ENCODE data around the gene CCL22.

CCL22 gene

DNA sequence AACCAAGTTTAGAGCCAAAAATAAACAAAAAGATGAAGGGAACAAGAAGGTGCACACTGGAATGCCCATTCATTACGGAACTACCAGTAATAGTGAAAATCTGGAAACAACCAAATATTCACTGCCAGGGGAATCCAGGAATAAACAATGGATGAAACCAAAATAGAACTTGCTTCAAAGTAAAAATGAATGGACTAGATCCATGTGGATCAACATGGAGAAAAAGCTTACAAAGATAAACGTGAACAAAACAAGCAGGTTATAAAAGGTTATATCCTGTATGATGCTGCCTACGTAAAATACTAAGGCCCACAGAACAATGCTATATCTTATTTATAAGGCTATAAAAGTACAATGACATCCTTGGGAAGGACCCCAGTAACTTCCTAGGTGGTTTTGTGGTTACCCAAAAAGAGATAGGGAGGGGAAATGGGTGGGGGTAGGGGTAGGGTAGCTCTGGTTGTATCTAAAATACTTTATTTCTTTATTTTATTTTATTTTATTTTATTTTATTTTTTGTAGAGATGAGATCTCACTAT is 12.8 kb upstream of the CCL22 start:
- Histone ChIP-seq H3K4me1 (ENCODE audit: control insufficient read depth, insufficient read depth, low read length, poor library complexity, severe bottlenecking) (no peaks in the 10 kb centered on the region), H3K27me3 (replicated peaks; ENCODE audit: control insufficient read depth, insufficient read depth, low read length, poor library complexity, severe bottlenecking) (peaks cover 3% of the 10 kb centered on the region), H3K36me3 (ENCODE audit: control insufficient read depth, insufficient read depth, low read length) (no peaks in the 10 kb centered on the region), H3K9me3 (ENCODE audit: control insufficient read depth, low read length) (no peaks in the 10 kb centered on the region), H3K27ac (ENCODE audit: insufficient read depth, low read length, poor library complexity, severe bottlenecking) (no peak overlapping the region), H3K4me3 (ENCODE audit: insufficient read depth, low read depth, low read length, poor library complexity, severe bottlenecking) (no peak overlapping the region)
- DNase-seq, result no peak

DNA sequence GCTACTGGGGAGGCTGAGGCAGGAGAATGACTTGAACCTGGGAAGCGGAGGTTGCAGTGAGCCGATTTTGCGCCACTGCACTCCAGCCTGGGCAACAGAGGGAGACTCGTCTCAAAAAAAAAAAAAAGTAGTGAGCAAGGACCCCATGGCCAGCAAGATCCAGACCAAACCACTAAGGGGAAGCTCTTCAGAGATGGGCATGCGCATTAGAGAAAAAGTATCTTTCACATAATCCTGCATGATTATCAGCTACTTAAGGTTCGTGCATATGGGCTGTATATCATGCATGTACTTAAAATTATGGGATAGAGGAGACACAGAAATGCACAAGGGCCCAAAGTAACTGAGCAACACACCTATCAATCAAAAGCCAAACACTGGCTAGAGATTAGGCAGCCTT is 10.7 kb upstream of the CCL22 start:
- H3K27ac ChIP-seq (ENCODE audit: insufficient read depth, low read length, poor library complexity, severe bottlenecking), result no peak overlapping the region
- DNase-seq, result no peak
- peaks cover 3% of the 10 kb centered on the region for H3K27me3 ChIP-seq (replicated peaks; ENCODE audit: control insufficient read depth, insufficient read depth, low read length, poor library complexity, severe bottlenecking)
- H3K4me1 ChIP-seq (ENCODE audit: control insufficient read depth, insufficient read depth, low read length, poor library complexity, severe bottlenecking), result no peaks in the 10 kb centered on the region
- no peaks in the 10 kb centered on the region for H3K36me3 ChIP-seq (ENCODE audit: control insufficient read depth, insufficient read depth, low read length)
- H3K4me3 ChIP-seq (ENCODE audit: insufficient read depth, low read depth, low read length, poor library complexity, severe bottlenecking), result no peak overlapping the region
- no peaks in the 10 kb centered on the region for H3K9me3 ChIP-seq (ENCODE audit: control insufficient read depth, low read length)

DNA sequence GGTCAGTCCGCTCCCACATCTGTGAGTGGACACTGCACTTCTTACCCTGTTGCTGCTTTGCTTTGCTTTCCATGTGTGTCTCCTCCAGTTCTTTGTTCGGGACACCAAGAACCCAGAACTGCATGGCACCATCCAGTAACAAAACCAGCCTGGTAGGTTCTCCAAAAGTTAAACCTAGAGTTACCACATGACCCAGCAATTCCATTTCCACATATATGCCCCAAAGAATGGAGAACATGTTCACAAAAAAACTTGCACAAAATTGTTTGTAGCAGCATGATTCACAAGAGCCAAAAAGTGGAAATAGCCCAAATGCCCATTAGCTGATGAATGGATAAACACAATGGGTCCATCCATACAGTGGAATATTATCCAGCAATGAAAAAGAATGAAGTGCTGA is 10.3 kb upstream of the CCL22 start:
- H3K27ac ChIP-seq (ENCODE audit: insufficient read depth, low read length, poor library complexity, severe bottlenecking), result no peak overlapping the region
- peaks cover 3% of the 10 kb centered on the region for H3K27me3 ChIP-seq (replicated peaks; ENCODE audit: control insufficient read depth, insufficient read depth, low read length, poor library complexity, severe bottlenecking)
- H3K9me3 ChIP-seq (ENCODE audit: control insufficient read depth, low read length), result no peaks in the 10 kb centered on the region
- H3K36me3 ChIP-seq (ENCODE audit: control insufficient read depth, insufficient read depth, low read length), result no peaks in the 10 kb centered on the region
- no peaks in the 10 kb centered on the region for H3K4me1 ChIP-seq (ENCODE audit: control insufficient read depth, insufficient read depth, low read length, poor library complexity, severe bottlenecking)
- H3K4me3 ChIP-seq (ENCODE audit: insufficient read depth, low read depth, low read length, poor library complexity, severe bottlenecking), result no peak overlapping the region
- DNase-seq, result no peak

DNA sequence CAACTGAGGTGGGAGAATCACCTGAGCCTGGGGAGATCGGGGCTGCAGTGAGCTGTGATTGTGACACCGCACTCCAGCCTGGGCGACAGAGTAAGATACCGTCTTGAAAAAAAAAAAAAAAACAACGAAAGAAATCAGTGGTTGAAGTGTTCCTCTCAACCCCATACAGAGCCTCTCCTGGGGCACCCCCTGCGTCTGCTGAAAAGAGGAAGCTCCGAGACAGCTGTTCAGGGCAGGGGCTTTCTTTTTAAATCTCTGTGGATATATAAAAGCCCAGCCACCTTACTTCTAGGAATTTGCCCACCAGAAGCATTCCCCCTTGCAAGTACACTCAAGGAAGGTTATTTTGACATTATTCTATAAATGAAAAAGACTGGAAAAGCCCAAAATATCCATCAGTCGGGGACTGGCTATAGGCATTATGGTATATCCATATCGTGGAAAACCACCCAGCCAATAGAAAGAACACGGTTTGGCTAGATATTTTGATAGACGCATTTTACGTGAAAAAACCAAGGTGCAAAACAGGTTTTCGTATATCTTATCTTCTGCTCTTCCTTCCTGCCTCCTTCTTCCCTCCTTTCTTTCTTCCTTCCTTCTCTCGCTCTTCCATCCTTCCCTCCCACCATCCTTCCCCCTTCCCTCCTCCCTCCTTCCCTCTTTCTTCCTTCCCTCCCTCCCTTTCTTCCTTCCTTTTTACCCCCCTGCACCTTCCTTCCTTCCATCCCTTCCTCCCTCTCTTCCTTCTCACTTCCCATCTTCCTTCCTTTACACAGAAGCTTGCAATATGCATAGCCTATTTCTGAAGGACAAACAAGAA is 9.2 kb upstream of the CCL22 start:
- DNase-seq, result no peak
- Histone ChIP-seq H3K27ac (ENCODE audit: insufficient read depth, low read length, poor library complexity, severe bottlenecking) (no peak overlapping the region), H3K27me3 (replicated peaks; ENCODE audit: control insufficient read depth, insufficient read depth, low read length, poor library complexity, severe bottlenecking) (peaks cover 3% of the 10 kb centered on the region), H3K4me3 (ENCODE audit: insufficient read depth, low read depth, low read length, poor library complexity, severe bottlenecking) (no peak overlapping the region), H3K36me3 (ENCODE audit: control insufficient read depth, insufficient read depth, low read length) (no peaks in the 10 kb centered on the region), H3K4me1 (ENCODE audit: control insufficient read depth, insufficient read depth, low read length, poor library complexity, severe bottlenecking) (no peaks in the 10 kb centered on the region), H3K9me3 (ENCODE audit: control insufficient read depth, low read length) (no peaks in the 10 kb centered on the region)

DNA sequence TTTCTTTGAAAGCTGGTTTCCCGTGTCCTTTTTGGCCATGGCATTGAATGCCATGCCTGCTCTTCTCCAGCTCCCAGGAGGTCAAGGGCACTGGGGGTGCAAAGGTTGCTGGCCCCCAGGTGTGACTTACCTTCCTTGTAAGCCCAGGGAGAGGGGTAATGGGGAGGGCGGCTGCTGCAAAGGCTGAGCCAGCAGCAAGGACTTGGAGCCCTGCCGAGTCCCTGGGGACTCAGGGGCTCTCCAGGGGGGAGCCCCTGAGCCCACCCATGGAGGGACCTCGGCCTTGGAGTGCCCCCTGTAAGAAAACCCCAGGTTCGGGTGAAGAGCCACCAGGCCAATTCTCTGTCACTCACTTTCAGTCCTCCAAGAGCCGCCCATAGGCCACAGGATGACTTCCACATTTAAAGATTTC is 5.9 kb upstream of the CCL22 start:
- no peaks in the 10 kb centered on the region for H3K9me3 ChIP-seq (ENCODE audit: control insufficient read depth, low read length)
- H3K4me3 ChIP-seq (ENCODE audit: insufficient read depth, low read depth, low read length, poor library complexity, severe bottlenecking), result no peak overlapping the region
- no peaks in the 10 kb centered on the region for H3K36me3 ChIP-seq (ENCODE audit: control insufficient read depth, insufficient read depth, low read length)
- DNase-seq, result no peak
- no peaks in the 10 kb centered on the region for H3K4me1 ChIP-seq (ENCODE audit: control insufficient read depth, insufficient read depth, low read length, poor library complexity, severe bottlenecking)
- H3K27ac ChIP-seq (ENCODE audit: insufficient read depth, low read length, poor library complexity, severe bottlenecking), result no peak overlapping the region
- H3K27me3 ChIP-seq (replicated peaks; ENCODE audit: control insufficient read depth, insufficient read depth, low read length, poor library complexity, severe bottlenecking), result peaks cover 3% of the 10 kb centered on the region

DNA sequence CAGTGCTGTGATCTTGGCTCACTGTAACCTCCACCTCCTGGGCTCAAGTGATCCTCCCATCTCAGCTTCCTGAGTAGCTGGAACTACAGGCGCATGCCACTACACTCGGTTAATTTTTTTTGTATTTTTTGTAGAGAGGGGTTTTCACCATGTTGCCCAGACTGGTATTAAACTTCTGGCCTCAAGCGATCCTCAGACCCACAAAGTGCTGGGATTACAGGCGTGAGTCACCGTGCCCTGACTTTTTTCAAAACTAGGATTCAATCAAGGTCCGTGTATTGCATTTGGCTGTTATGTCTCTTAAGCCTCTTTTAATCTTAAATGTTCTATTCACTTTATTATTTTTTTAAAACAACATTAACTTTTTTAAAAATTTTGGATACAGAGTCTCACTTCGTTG is 4.3 kb upstream of the CCL22 start:
- H3K4me3 ChIP-seq (ENCODE audit: insufficient read depth, low read depth, low read length, poor library complexity, severe bottlenecking), result no peak overlapping the region

DNA sequence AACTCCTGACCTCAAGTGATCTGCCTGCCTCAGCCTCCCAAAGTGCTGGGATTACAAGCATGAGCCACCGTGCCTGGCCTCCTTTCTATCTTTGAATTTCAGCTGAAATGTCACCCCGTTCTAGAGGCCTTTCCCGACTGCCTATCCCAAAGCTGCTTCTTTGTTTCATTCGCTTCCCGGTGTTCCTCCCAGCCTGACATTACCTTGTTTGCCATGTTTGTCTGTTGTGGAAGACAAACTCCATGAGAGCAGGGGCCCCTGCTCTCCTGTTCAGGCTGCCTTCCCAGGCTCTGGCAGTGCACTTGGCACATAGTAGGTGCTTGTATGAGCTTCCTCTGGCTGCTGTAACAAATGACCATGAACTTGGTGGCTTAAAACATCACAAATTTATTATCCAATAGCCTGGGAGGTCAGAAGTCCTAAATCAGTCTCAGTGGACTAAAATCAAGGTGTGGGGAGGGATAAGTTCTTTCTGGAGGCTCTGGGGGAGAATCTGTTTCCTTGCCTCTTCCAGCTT is 2.6 kb upstream of the CCL22 start:
- no peak for DNase-seq
- Histone ChIP-seq H3K9me3 (ENCODE audit: control insufficient read depth, low read length) (no peaks in the 10 kb centered on the region), H3K4me1 (ENCODE audit: control insufficient read depth, insufficient read depth, low read length, poor library complexity, severe bottlenecking) (no peaks in the 10 kb centered on the region), H3K36me3 (ENCODE audit: control insufficient read depth, insufficient read depth, low read length) (no peaks in the 10 kb centered on the region), H3K27ac (ENCODE audit: insufficient read depth, low read length, poor library complexity, severe bottlenecking) (no peak overlapping the region), H3K27me3 (replicated peaks; ENCODE audit: control insufficient read depth, insufficient read depth, low read length, poor library complexity, severe bottlenecking) (no peaks in the 10 kb centered on the region), H3K4me3 (ENCODE audit: insufficient read depth, low read depth, low read length, poor library complexity, severe bottlenecking) (no peak overlapping the region)

More for the DNA sequence above, 4.3 kb upstream of the CCL22 start:
- Histone ChIP-seq H3K27me3 (replicated peaks; ENCODE audit: control insufficient read depth, insufficient read depth, low read length, poor library complexity, severe bottlenecking) (no peaks in the 10 kb centered on the region), H3K4me1 (ENCODE audit: control insufficient read depth, insufficient read depth, low read length, poor library complexity, severe bottlenecking) (no peaks in the 10 kb centered on the region), H3K27ac (ENCODE audit: insufficient read depth, low read length, poor library complexity, severe bottlenecking) (no peak overlapping the region), H3K36me3 (ENCODE audit: control insufficient read depth, insufficient read depth, low read length) (no peaks in the 10 kb centered on the region), H3K9me3 (ENCODE audit: control insufficient read depth, low read length) (no peaks in the 10 kb centered on the region)
- DNase-seq, result no peak

DNA sequence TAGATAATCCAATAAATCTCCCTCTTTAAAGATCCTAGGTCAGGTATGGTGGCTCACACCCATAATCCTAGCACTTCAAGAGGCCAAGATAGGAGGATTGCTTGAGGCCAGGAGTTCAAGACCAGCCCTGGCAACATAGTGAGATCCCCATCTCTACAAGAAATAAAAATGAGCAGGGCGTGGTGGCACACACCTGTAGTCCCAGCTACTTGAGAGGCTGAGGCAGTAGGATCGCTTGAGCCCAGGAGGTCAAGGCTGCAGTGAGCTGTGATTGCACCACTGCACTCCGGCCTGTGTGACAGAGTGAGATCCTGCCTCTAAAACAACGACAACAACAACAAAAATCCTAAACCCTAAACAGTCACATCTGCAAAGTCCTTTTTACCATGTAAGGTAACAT is 2.0 kb upstream of the CCL22 start:
- Histone ChIP-seq H3K4me1 (ENCODE audit: control insufficient read depth, insufficient read depth, low read length, poor library complexity, severe bottlenecking) (no peaks in the 10 kb centered on the region), H3K9me3 (ENCODE audit: control insufficient read depth, low read length) (no peaks in the 10 kb centered on the region), H3K27ac (ENCODE audit: insufficient read depth, low read length, poor library complexity, severe bottlenecking) (no peak overlapping the region), H3K4me3 (ENCODE audit: insufficient read depth, low read depth, low read length, poor library complexity, severe bottlenecking) (no peak overlapping the region), H3K27me3 (replicated peaks; ENCODE audit: control insufficient read depth, insufficient read depth, low read length, poor library complexity, severe bottlenecking) (no peaks in the 10 kb centered on the region), H3K36me3 (ENCODE audit: control insufficient read depth, insufficient read depth, low read length) (no peaks in the 10 kb centered on the region)
- no peak for DNase-seq

DNA sequence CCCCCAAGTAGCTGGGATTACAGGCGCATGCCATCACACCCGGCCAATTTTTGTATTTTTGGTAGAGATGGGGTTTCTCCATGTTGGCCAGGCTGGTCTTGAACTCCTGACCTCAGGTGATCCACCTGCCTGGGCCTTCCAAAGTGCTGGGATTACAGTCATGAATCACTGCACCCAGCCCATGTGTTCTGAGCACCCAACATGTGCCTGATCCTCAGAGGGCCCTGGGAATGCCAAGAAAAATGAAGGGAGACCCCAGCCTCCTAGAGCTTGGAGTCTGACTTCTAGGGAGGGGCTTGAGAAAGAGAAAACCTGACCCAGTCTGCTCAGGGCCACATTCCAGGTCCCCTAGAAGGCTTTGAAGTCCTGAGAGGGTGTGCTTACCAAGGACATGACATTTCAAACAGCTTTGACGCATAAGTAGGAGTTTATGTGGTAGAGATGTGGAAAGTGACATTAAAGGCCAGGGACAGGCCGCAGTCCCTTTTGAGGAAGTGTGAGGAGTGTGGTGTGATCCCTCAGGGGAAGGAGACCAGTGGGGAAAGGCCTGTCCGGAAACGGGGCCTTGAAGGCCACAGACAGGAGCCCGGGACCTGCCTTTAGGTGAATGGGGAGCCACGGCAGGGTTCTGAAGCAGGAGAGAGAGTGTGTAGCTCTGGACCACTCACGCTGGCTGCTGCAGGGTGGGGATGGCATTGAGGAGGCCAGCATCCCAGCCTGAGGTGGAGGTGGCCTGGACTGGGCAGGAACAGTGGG is 1.1 kb upstream of the CCL22 start:
- H3K36me3 ChIP-seq (ENCODE audit: control insufficient read depth, insufficient read depth, low read length), result no peaks in the 10 kb centered on the region
- H3K4me1 ChIP-seq (ENCODE audit: control insufficient read depth, insufficient read depth, low read length, poor library complexity, severe bottlenecking), result no peaks in the 10 kb centered on the region
- no peaks in the 10 kb centered on the region for H3K9me3 ChIP-seq (ENCODE audit: control insufficient read depth, low read length)
- DNase-seq, result no peak
- no peak overlapping the region for H3K27ac ChIP-seq (ENCODE audit: insufficient read depth, low read length, poor library complexity, severe bottlenecking)
- H3K4me3 ChIP-seq (ENCODE audit: insufficient read depth, low read depth, low read length, poor library complexity, severe bottlenecking), result no peak overlapping the region
- H3K27me3 ChIP-seq (replicated peaks; ENCODE audit: control insufficient read depth, insufficient read depth, low read length, poor library complexity, severe bottlenecking), result no peaks in the 10 kb centered on the region

DNA sequence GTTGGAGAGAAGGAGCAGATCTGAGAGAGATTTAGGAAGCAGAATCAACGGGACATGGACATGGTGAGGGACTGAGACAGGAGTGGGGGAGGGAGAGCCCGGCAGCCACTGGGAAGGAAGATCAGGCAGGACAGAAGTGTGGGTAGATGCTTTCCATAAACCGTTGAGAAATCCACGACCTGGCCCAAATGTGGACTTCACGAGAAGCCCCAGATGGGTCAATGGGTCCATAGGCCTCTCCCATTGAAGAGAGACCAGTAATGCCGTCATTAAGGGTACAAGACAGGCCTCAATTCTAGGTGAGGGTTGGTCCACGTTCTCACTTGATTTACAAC is 530 bp upstream of the CCL22 start:
- no peaks in the 10 kb centered on the region for H3K36me3 ChIP-seq (ENCODE audit: control insufficient read depth, insufficient read depth, low read length)
- H3K27ac ChIP-seq (ENCODE audit: insufficient read depth, low read length, poor library complexity, severe bottlenecking), result no peak overlapping the region
- H3K4me3 ChIP-seq (ENCODE audit: insufficient read depth, low read depth, low read length, poor library complexity, severe bottlenecking), result no peak overlapping the region
- H3K9me3 ChIP-seq (ENCODE audit: control insufficient read depth, low read length), result no peaks in the 10 kb centered on the region
- no peaks in the 10 kb centered on the region for H3K27me3 ChIP-seq (replicated peaks; ENCODE audit: control insufficient read depth, insufficient read depth, low read length, poor library complexity, severe bottlenecking)
- H3K4me1 ChIP-seq (ENCODE audit: control insufficient read depth, insufficient read depth, low read length, poor library complexity, severe bottlenecking), result no peaks in the 10 kb centered on the region
- no peak for DNase-seq
